IPS-18a (cell line): ENCODE data around the gene AMMECR1L.
"Not testable (repeated sequence)": the region's sequence is repeated elsewhere in the genome, so short reads cannot be mapped to it uniquely, and the experiment has no call there.

Source experiments
- H3K27ac ChIP-seq: one replicate; pipeline ENCODE4 v1.5.1; 2013; ENCODE audit warnings: low read length
- H3K27me3 ChIP-seq: one replicate; pipeline ENCODE4 v1.6.1; 2013; ENCODE audit warnings: mild to moderate bottlenecking, low read length; ENCODE audit not compliant: control insufficient read depth, insufficient read depth
- H3K36me3 ChIP-seq: one replicate; pipeline ENCODE4 v1.6.1; 2013; ENCODE audit warnings: low read depth, low read length; ENCODE audit not compliant: control insufficient read depth
- H3K4me1 ChIP-seq: one replicate; pipeline ENCODE4 v1.6.1; 2013; ENCODE audit warnings: low read depth, low read length; ENCODE audit not compliant: control insufficient read depth
- H3K4me3 ChIP-seq: one replicate; pipeline ENCODE4 v1.5.1; 2013; ENCODE audit warnings: low read length
- H3K9ac ChIP-seq: one replicate; pipeline ENCODE4 v1.6.1; 2013; ENCODE audit warnings: mild to moderate bottlenecking, low read length, moderate library complexity
- H3K9me3 ChIP-seq: one replicate; pipeline ENCODE4 v1.6.1; 2013; ENCODE audit warnings: low read depth, low read length; ENCODE audit not compliant: control insufficient read depth

The AMMECR1L gene

DNA sequence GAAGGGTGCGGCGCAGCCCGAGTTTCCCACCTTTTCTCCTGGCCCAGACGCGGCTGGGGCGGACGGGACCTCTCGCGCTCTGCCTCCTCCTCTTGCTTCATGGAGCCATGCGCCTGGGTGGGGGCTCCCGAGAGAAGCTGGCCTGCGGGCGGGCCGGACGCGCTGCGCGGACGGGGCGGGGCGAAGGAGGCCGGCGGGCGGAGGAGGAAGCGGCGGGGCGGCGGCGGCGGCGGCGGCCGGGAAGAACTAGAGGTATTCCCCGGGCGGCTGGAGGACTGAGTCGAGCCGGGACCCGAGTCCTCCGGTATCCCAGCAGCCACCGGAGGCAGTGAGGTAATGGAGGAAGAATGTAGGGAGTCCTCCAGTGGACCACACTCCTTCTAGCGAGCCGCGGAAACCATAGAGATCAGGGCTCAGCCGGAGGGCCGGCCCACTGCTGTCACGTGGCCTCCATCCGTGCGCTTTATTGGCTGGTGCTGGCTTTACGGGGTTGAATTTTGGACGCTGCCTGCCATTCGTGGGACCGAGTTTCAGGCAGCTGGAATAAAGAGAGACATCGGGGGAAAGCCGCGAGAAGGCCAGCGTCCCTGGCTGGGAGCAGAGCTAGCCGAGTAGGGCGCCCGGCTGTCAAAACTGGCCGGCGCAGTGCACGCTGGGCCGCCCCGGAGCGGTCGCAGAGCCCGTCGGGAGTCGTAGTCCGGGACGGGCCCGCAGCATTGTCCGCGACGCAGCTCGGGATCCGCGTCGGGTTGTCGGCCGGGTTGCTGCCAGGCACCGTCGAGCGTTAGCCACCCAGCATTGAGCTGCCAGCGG lies at the start of gene AMMECR1L:
TSS of gene AMMECR1L (minus strand) at position 177 of the 813 bp plus-strand sequence. CDS start 11,722 bp downstream, outside the sequence.
- H3K4me3 ChIP-seq: peak within 1 kb of the TSS; percentile 71
- H3K9me3 ChIP-seq, H3K27ac ChIP-seq, H3K27me3 ChIP-seq: not testable (repeated sequence)
- H3K4me1 ChIP-seq: peaks cover 14% of the 10 kb centered on the region
- peak within 1 kb of the TSS; percentile 52 for H3K9ac ChIP-seq
- H3K36me3 ChIP-seq: peaks cover 24% of the 10 kb centered on the region

DNA sequence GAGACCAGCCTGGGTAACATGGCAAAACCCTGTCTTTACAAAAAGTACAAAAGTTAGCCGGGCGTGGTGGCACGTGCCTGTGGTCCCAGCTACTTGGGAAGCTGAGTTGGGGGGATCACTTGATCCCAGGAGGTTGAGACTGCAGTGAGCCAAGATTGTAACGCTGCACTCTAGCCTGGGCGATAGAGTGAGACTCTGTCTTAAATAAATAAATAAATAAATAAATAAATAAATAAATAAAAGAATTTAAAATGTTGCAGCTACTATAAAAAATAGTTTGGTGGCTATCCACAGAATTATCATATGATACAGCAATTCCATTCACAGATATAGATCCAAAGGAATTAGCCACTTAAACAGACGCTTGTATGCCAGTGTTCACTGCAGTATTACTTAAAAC lies 49.6 kb upstream of the AMMECR1L start:
- H3K4me3 ChIP-seq: no peak overlapping the region
- H3K9me3 ChIP-seq: no peaks in the 10 kb centered on the region
- peaks cover under 1% of the 10 kb centered on the region for H3K36me3 ChIP-seq
- H3K27ac ChIP-seq: no peak overlapping the region
- H3K4me1 ChIP-seq: no peaks in the 10 kb centered on the region
- H3K27me3 ChIP-seq: no peaks in the 10 kb centered on the region
- no peak overlapping the region for H3K9ac ChIP-seq

DNA sequence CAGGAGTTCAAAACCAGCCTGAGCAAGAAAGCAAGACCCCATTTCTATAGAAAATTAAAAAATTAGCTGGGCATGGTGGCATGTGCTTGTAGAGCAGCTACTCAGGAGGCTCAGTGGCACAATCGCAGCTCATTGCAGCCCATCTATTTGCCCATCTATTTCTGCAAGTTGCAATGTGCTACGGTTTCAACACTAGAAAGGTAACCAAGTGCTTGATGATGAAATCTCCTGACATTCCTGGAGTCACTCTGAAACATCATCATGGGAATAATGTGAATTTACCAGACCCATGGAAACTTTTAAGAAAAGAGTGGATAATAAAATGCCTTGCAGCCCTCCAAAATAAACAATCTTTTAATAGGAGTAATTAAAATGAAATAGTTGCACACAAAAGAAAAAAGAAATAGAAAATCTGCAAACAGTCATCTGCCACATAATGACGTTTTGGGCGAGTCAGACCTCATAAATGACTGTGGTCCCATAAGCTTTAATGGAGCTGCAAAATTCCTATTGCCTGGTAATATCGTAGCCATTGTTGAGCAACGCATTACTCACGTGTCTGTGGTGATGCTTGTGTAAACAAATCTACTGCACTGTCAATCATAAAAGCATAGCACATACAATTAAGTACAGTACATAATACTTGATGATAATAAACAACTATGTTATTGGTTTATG lies 46.6 kb upstream of the AMMECR1L start:
- Histone ChIP-seq H3K36me3 (no peaks in the 10 kb centered on the region), H3K27ac (no peak overlapping the region), H3K27me3 (no peaks in the 10 kb centered on the region), H3K9me3 (no peaks in the 10 kb centered on the region), H3K4me3 (no peak overlapping the region), H3K4me1 (no peaks in the 10 kb centered on the region), H3K9ac (no peak overlapping the region)

DNA sequence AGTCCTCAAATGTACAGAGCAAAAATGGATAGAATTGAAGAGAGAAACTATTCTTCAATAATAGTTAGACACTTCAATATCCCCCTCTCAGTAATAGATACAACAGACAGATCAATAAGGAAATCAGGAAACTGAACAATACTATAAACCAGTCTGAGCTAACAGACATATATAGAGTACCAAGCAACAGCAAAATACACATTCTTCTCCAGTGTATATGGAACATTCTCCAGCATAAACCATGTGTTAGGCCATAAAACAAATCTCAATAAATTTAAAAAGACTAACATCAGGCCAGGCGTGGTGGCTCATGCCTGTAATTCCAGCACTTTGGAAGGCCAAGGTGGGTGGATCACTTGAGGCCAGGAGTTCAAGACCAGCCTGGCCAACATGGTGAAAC lies 43.7 kb upstream of the AMMECR1L start:
- H3K9ac ChIP-seq: no peak overlapping the region
- H3K9me3 ChIP-seq: no peaks in the 10 kb centered on the region
- H3K36me3 ChIP-seq: no peaks in the 10 kb centered on the region
- H3K4me1 ChIP-seq: no peaks in the 10 kb centered on the region
- H3K27ac ChIP-seq: no peak overlapping the region
- no peak overlapping the region for H3K4me3 ChIP-seq
- no peaks in the 10 kb centered on the region for H3K27me3 ChIP-seq

DNA sequence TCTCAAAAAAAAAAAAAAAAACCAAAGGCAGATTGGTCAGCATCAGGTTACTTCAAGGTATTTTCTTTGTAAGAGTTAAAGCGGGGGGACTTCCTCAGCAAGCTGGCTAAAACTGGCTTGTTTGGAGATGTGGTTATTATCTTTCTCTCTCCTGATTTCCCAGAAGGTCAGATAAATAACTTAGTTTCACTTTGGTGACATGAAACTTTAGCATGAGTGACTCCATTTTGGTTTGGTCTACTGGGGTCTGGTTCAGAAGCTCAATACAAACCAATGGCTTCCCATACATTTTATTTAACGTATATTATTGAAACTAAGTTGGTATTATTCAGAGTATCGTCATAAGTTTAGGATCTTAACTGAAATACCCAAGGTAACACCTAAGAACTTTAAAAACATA lies 41.6 kb upstream of the AMMECR1L start:
- H3K4me1 ChIP-seq: no peaks in the 10 kb centered on the region
- H3K4me3 ChIP-seq: no peak overlapping the region
- no peaks in the 10 kb centered on the region for H3K9me3 ChIP-seq
- no peaks in the 10 kb centered on the region for H3K36me3 ChIP-seq
- H3K27ac ChIP-seq: no peak overlapping the region
- no peaks in the 10 kb centered on the region for H3K27me3 ChIP-seq
- no peak overlapping the region for H3K9ac ChIP-seq

DNA sequence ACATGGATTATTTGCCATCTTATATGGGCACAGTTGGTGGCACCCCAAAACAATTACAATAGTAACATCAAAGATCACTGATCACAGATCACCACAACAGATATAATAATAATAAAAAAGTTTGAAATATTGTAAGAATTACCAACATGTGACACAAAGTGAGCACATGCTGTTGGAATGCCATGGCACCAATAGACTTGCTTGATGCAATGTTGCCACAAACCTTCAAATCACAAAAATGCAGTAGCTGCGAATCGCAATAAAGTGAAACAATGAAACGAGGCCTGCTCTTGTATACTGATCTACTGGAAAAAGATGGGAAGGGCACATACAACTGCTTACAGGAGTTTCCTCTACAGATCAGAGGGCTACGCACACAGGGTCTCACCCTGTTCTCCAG lies 32.2 kb upstream of the AMMECR1L start:
- Histone ChIP-seq H3K9me3 (no peaks in the 10 kb centered on the region), H3K4me3 (no peak overlapping the region), H3K9ac (no peak overlapping the region), H3K27me3 (no peaks in the 10 kb centered on the region), H3K36me3 (no peaks in the 10 kb centered on the region), H3K4me1 (no peaks in the 10 kb centered on the region), H3K27ac (no peak overlapping the region)

GRCh38 chr2:127913808-127914457 lies 28.2 kb upstream of the AMMECR1L start:
- no peak overlapping the region for H3K9ac ChIP-seq
- H3K4me3 ChIP-seq: no peak overlapping the region
- H3K36me3 ChIP-seq: no peaks in the 10 kb centered on the region
- no peaks in the 10 kb centered on the region for H3K9me3 ChIP-seq
- H3K4me1 ChIP-seq: no peaks in the 10 kb centered on the region
- H3K27ac ChIP-seq: no peak overlapping the region
- H3K27me3 ChIP-seq: no peaks in the 10 kb centered on the region

- Histone ChIP-seq H3K27me3 (no peaks in the 10 kb centered on the region), H3K4me1 (no peaks in the 10 kb centered on the region), H3K4me3 (no peak overlapping the region), H3K9ac (no peak overlapping the region), H3K36me3 (no peaks in the 10 kb centered on the region), H3K9me3 (no peaks in the 10 kb centered on the region), H3K27ac (no peak overlapping the region)
These were observed 26.0 kb upstream of the AMMECR1L start for GRCh38 chr2:127911737-127912136.

- Histone ChIP-seq H3K9me3 (no peaks in the 10 kb centered on the region), H3K4me3 (no peak overlapping the region), H3K27me3 (peaks cover 9% of the 10 kb centered on the region), H3K36me3 (no peaks in the 10 kb centered on the region), H3K4me1 (peaks cover 6% of the 10 kb centered on the region), H3K9ac (no peak overlapping the region), H3K27ac (no peak overlapping the region)
These were observed 24.7 kb upstream of the AMMECR1L start for GRCh38 chr2:127910415-127910814.

DNA sequence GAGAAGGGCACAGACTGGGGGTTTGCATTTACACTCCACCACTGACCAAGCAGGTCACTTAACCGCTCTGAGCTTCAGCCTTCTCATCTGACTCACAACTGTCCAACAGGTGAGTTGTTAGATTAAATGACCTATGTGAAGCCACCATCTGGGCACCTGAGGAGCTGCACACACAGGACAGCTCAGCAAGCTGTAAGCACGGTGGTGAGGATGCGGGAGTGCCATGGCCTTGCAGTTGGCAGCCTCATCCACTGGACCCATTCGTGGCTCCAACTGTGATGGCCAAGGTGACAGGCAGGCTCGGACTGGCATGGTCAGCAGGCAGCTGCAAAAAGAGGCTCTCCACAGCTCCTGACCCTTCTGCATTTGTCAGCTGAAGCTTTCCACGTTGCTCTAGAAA lies 23.3 kb upstream of the AMMECR1L start:
- no peaks in the 10 kb centered on the region for H3K36me3 ChIP-seq
- H3K9ac ChIP-seq: no peak overlapping the region
- no peaks in the 10 kb centered on the region for H3K9me3 ChIP-seq
- peaks cover 6% of the 10 kb centered on the region for H3K4me1 ChIP-seq
- H3K27ac ChIP-seq: no peak overlapping the region
- no peak overlapping the region for H3K4me3 ChIP-seq
- peaks cover 9% of the 10 kb centered on the region for H3K27me3 ChIP-seq

DNA sequence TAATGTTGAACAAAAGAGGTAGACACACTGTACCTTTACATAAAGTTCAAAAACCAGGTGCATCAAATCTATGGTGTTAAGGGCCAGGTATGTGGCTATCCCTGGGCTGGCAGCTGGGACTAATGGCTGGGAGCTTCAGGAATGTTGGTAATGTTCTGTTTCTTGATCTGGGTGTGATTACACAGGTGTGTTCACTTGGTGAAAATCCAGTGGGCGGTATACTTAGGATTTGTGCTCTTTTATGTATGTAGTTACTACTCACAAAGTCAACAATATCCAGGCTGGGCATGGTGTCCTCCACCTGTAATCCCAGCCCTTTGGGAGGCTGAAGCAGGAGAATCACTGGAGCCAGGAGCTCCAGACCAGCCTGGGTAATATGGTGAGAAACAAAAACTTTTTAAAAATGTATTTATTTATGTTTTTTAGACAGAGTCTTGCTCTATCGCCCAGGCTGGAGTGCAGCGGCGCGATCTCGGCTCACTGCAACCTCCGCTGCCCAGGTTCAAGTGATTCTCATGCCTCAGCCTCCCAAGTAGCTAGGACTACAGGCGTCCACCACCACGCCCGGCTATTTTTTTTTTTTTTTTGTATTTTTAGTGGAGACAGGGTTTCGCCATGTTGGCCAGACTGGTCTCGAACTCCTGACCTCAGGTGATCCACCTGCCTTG lies 22.1 kb upstream of the AMMECR1L start:
- H3K9me3 ChIP-seq, H3K4me3 ChIP-seq, H3K27ac ChIP-seq, H3K9ac ChIP-seq, H3K36me3 ChIP-seq, H3K4me1 ChIP-seq, H3K27me3 ChIP-seq: not testable (repeated sequence)
